Pancreas (tissue), 10 donors: ENCODE measurements around the gene DTX3. TPM values are rescaled to one million over a fixed set of nuclear protein-coding genes. Genes with fewer than 3 reads are reported as not detected.

Experiments
- ATAC-seq, 4 donors: fragments of 200-7000 bp; cut with Tn5 transposase; one replicate each; pipeline versions ENCODE4 v1.8.0 to v1.9.1; 2020; ENCODE audit warnings: mild to moderate bottlenecking in 4 of 4, moderate library complexity in 4 of 4
- DNase-seq, 6 donors: peaks; one replicate each; pipeline ENCODE4 v3.0.0-alpha.2; 2020
- FAIRE-seq: peaks from 2 replicates; lab custom pipeline; 2012; peaks lifted over from hg19 to GRCh38; lab: Jason Lieb, UNC
- H3K27ac ChIP-seq, 4 donors: fragments of 200-600 bp; sonication (generic); 1 replicate in 3 of 4; 2 replicates in 1 of 4; pipeline versions ENCODE4 v1.5.0 to v1.8.0; 2020
- H3K27me3 ChIP-seq, 4 donors: fragments of 200-600 bp; one replicate each; pipeline ENCODE4 v1.8.0; 2021
- H3K36me3 ChIP-seq, 3 donors: fragments of 200-600 bp; sonication (generic) in 1 of 3; one replicate each; pipeline versions ENCODE4 v1.5.0 to v1.8.0; 2020 to 2021
- H3K4me1 ChIP-seq, 3 donors: fragments of 200-600 bp; one replicate each; pipeline ENCODE4 v1.8.0; 2021
- H3K4me3 ChIP-seq, 4 donors: fragments of 200-600 bp; sonication (generic) in 2 of 4; one replicate each; pipeline versions ENCODE4 v1.5.0 to v1.8.0; 2020 to 2021
- H3K9me3 ChIP-seq, 4 donors: fragments of 200-600 bp; one replicate each; pipeline ENCODE4 v1.8.0; 2021
- WGBS, 2 donors: extraction: QIAGEN DNeasy Blood & Tissue Kit; methylation state at CpG; one replicate each; pipeline ENCODE4 v1.1.7; 2013; 5-methylcytosine and 5-hydroxymethylcytosine counted together
- intact Hi-C, 3 donors: fragments of 100-400 bp; cut with DNase I; formaldehyde crosslinking; loops; one replicate each; pipeline versions ENCODE4 v1.11.1 to v1.14.2; 2022
- polyA plus RNA-seq, 2 donors: library from polyadenylated mRNA; stranded (reverse); fragments of 200-250 nt; gene quantifications; one replicate each; pipeline ENCODE4 v1.2.3, GENCODE V29; 2013
- total RNA-seq, 6 donors: library from RNA; stranded (reverse); fragmentation: NEBNext Ultra II Directional in 4 of 6; extraction: Animal tissue kit (Norgen Biotek cat#: 25700) in 4 of 6; gene quantifications; one replicate each; pipeline versions ENCODE4 v1.2.1 to v1.2.4, GENCODE V29; 2021 to 2023
- TF ChIP-seq, protein P1 (sequence below), 4 donors: fragments of 200-600 bp; sonication (generic) in 3 of 4; IDR thresholded peaks; one replicate each; pipeline versions ENCODE4 v1.5.0 to v1.8.0; 2021; ENCODE audit warnings: antibody characterized with exemption in 4 of 4
- donor health status: healthy with polysubstance abuse.
- donor health status: DM: no; HTN: no; CAD: no; lungs with moderate emphysema.
- donor health status: DM: no; HTN: no; CAD: no.
- donor health status: control.
- donor health status: control.
- donor health status: Bipolar disorder and iron deficiency.
- donor health status: DM: yes; HTN: yes; CAD: no.
- donor health status: DM: no; HTN: no; CAD: no.
- donor health status: DM: no; HTN: no; CAD: no.
- donor health status: DM: yes; HTN: yes; CAD: no.

The DTX3 gene
- total and polyA plus RNA-seq, 8 donors: 9.0 to 71.7 (median 13.5) TPM

DNA sequence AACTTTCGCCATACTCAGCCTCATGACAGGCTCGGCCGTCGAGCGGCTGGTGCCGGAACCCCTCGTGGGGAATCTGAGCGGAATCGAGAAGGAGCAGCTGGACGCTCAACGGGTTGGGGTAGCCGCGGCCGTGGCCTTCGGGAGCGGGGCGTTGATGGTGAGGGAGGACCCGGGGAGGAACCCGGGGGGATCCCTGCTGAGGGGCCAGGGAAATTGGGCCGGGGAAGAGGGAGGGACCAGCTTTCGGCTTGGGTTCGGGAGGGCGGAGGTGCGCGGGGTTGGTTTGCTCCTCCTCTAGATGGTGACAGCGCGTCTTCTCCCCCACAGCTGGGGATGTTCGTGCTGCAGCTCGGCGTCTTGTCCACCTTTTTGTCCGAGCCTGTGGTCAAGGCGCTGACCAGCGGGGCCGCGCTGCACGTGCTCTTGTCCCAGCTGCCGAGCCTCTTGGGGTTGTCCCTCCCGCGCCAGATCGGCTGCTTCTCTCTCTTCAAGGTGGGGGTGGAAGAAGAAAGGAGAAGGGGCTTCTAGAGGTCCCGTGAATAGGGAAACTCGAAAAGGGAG is 16.4 kb downstream of the DTX3 start:
- intact Hi-C loops: loop anchor here in 1 of 3 donors (10.0 kb wide), 1 partner anchor 46 kb away; no protein-coding TSS in a partner anchor
- ATAC-seq (peak; percentile 10 to 34 (median 33)), FAIRE-seq (no peak), DNase-seq (no peak)
- Histone ChIP-seq H3K4me3 (peak overlapping the region in 2 of 4 donors; percentile 28 to 50), H3K36me3 (no peaks in the 10 kb centered on the region), H3K4me1 (peaks cover 0 to 3% (median 0%) of the 10 kb centered on the region in 3 donors), H3K27ac (no peak overlapping the region), H3K9me3 (no peaks in the 10 kb centered on the region), H3K27me3 (peaks cover 0 to 14% (median 6%) of the 10 kb centered on the region in 4 donors)
- TF ChIP-seq, protein P1, sequence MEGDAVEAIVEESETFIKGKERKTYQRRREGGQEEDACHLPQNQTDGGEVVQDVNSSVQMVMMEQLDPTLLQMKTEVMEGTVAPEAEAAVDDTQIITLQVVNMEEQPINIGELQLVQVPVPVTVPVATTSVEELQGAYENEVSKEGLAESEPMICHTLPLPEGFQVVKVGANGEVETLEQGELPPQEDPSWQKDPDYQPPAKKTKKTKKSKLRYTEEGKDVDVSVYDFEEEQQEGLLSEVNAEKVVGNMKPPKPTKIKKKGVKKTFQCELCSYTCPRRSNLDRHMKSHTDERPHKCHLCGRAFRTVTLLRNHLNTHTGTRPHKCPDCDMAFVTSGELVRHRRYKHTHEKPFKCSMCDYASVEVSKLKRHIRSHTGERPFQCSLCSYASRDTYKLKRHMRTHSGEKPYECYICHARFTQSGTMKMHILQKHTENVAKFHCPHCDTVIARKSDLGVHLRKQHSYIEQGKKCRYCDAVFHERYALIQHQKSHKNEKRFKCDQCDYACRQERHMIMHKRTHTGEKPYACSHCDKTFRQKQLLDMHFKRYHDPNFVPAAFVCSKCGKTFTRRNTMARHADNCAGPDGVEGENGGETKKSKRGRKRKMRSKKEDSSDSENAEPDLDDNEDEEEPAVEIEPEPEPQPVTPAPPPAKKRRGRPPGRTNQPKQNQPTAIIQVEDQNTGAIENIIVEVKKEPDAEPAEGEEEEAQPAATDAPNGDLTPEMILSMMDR (IDR thresholded peaks at IDR 0.05): no peak
- WGBS, 2 donors: 3 to 6% methylated on average over 42 of the region's 42 CpGs

DNA sequence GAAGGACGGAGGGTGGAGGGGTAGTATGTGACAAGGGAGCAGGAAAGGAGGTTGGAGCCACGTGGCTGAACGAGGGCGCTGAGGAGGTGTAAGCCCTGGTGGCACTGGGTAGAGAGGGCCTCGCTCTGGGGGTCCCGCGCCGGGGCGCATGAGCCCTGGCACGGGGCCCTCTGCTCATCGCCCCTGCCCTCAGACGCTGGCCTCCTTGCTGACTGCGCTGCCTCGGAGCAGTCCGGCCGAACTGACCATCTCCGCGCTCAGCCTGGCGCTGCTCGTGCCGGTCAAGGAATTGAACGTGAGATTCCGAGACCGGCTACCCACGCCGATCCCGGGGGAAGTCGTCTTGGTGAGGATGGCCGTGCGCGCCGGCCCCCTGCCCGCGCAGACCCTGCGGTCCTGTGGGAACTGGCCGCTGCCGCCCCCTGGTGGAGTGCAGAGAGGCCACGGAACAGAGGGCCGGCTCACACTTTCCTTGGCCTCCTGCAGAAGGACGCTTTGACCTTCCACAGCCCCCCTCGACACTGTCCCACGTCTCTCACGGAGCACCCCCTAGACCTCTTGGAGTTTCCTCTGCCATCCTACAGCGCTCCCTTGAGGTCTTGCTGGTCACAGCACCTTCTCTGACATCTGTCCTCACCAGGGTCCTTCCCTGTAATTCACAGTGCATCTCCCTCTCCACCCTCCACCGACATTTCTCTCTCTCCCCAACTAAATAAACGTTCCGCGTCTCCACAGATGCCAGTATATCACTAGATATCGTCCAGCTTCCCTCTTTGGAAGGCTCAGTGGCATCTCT is 17.1 kb downstream of the DTX3 start:
- Histone ChIP-seq H3K4me1 (peaks cover 0 to 3% (median 0%) of the 10 kb centered on the region in 3 donors), H3K9me3 (no peaks in the 10 kb centered on the region), H3K27me3 (peaks cover 0 to 21% (median 7%) of the 10 kb centered on the region in 4 donors), H3K27ac (no peak overlapping the region), H3K36me3 (no peaks in the 10 kb centered on the region), H3K4me3 (peak overlapping the region in 3 of 4 donors; percentile 28 to 50 (median 28))
- WGBS, 2 donors: 1% methylated on average over 40 to 49 of the region's 49 CpGs
- FAIRE-seq (no peak), DNase-seq (peak in 5 of 6 donors; percentile 48 to 89 (median 73)), ATAC-seq (peak; percentile 87 to 92 (median 92))
- intact Hi-C loops: loop anchor here in 1 of 3 donors (10.0 kb wide), 1 partner anchor 47 kb away; no protein-coding TSS in a partner anchor
- TF ChIP-seq, protein P1 (IDR thresholded peaks at IDR 0.05): peak; percentile 84 to 91 (median 90)

DNA sequence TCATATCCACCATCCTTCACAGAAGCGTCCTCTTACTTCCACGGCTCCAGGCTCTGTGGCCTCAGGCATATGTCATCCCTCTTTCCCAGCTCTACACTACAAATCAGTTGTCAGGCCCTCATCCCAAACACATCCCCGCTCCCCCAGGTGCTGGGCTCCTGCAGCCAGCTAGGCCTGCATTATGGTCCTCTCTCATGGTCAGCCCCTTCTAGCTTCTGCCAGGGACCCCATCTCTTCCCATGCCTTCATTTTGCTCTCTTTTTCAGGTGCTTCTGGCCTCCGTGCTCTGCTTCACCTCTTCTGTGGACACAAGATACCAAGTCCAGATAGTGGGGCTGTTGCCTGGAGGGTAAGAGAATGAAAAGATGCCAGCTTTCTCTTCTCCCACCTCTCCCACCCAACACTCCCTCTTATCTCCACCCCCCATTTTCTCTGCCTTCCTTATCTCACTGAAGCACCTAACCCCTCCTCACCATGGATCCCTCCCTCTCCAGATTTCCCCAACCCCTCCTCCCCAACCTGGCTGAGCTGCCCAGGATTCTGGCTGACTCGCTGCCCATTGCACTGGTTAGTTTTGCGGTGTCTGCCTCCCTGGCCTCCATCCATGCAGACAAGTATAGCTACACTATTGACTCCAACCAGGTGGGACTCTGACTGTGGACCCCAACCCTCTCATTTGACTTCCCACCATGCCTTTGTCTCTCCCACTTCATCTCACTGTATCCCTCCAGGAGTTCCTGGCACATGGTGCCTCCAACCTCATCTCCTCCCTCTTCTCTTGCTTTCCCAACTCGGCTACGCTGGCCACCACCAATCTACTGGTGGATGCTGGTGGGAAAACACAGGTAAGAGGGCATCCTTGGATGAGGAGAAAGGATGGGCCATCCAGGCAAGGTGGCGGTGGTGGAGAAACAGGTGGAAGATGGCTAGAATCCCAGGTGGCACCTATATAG is 17.9 kb downstream of the DTX3 start:
- no peak for FAIRE-seq
- Histone ChIP-seq H3K27ac (no peak overlapping the region), H3K4me1 (peaks cover 0 to 3% (median 0%) of the 10 kb centered on the region in 3 donors), H3K27me3 (peaks cover 0 to 29% (median 9%) of the 10 kb centered on the region in 4 donors), H3K9me3 (no peaks in the 10 kb centered on the region), H3K36me3 (no peaks in the 10 kb centered on the region), H3K4me3 (no peak overlapping the region)
- WGBS, 2 donors: 67 to 77% methylated on average over 9 of the region's 9 CpGs
- TF ChIP-seq, protein P1 (IDR thresholded peaks at IDR 0.05): no peak
- ATAC-seq: no peak
- intact Hi-C loops: loop anchor here in 1 of 3 donors (10.0 kb wide), 1 partner anchor 48 kb away; no protein-coding TSS in a partner anchor
- DNase-seq: no peak

DNA sequence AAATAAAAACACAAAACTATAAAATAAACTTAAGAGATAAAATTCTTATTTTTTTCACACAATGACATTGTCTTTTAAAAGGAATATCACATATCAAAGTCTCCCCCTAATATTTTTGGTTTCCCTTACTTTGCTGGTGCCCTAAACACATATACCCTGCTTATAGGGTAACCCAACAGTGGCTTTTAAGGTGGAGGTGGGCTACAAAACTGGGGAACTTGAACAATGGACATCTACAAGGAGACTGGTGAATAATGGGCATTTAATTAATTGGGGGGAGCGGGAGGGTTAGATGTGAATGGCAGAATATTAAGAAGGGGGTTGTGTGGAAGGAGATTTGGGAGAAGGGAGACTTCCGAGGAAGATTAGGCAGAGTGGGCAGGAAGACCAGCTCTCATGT is 18.8 kb downstream of the DTX3 start:
- Histone ChIP-seq H3K4me3 (no peak overlapping the region), H3K9me3 (no peaks in the 10 kb centered on the region), H3K27me3 (peaks cover 0 to 29% (median 9%) of the 10 kb centered on the region in 4 donors), H3K4me1 (peaks cover 0 to 3% (median 0%) of the 10 kb centered on the region in 3 donors), H3K36me3 (no peaks in the 10 kb centered on the region), H3K27ac (no peak overlapping the region)
- FAIRE-seq: no peak
- no peak for ATAC-seq
- 59 to 85% methylated on average over 2 of the region's 2 CpGs for WGBS, 2 donors
- intact Hi-C loops: loop anchor here in 1 of 3 donors (10.0 kb wide), 1 partner anchor 49 kb away; no protein-coding TSS in a partner anchor
- TF ChIP-seq, protein P1 (IDR thresholded peaks at IDR 0.05): no peak
- no peak for DNase-seq
